BLaER1 (cell line): ENCODE measurements around the gene GKN1.
"Not testable (repeated sequence)": the region's sequence is repeated elsewhere in the genome, so short reads cannot be mapped to it uniquely, and the experiment has no call there.

Experiments used
- H3K27ac ChIP-seq: shearing (Covaris generic); formaldehyde crosslinking; 2 replicates; pipeline ENCODE4 v1.8.1; 2022
- H3K27me3 ChIP-seq: shearing (Covaris generic); formaldehyde crosslinking; 2 replicates; pipeline ENCODE4 v1.8.1; 2022
- H3K36me3 ChIP-seq: shearing (Covaris generic); formaldehyde crosslinking; 2 replicates; pipeline ENCODE4 v1.8.1; 2022
- H3K4me1 ChIP-seq: shearing (Covaris generic); formaldehyde crosslinking; 2 replicates; pipeline ENCODE4 v1.8.1; 2022
- H3K4me2 ChIP-seq: shearing (Covaris generic); formaldehyde crosslinking; 2 replicates; pipeline ENCODE4 v1.8.1; 2022
- H3K4me3 ChIP-seq: shearing (Covaris generic); formaldehyde crosslinking; 2 replicates; pipeline ENCODE4 v1.8.1; 2022
- H3K9ac ChIP-seq: shearing (Covaris generic); formaldehyde crosslinking; 2 replicates; pipeline ENCODE4 v1.8.1; 2022
- H3K9me3 ChIP-seq: shearing (Covaris generic); formaldehyde crosslinking; 2 replicates; pipeline ENCODE4 v1.8.1; 2022
- H4K20me1 ChIP-seq: shearing (Covaris generic); formaldehyde crosslinking; 2 replicates; pipeline ENCODE4 v1.8.1; 2022
- Cebpa-rat ChIP-seq: shearing (Covaris generic); IDR thresholded peaks from 2 replicates; pipeline ENCODE4 v1.8.1; 2022

Gene GKN1

GRCh38 chr2:68937346-68938055 is 36.9 kb upstream of the GKN1 start:
- Histone ChIP-seq H3K4me1 (no peaks in the 10 kb centered on the region), H3K9me3 (no peaks in the 10 kb centered on the region), H3K27me3 (no peaks in the 10 kb centered on the region), H4K20me1 (no peaks in the 10 kb centered on the region), H3K27ac (no peak overlapping the region), H3K4me3 (no peak overlapping the region), H3K9ac (no peak overlapping the region), H3K36me3 (no peaks in the 10 kb centered on the region), H3K4me2 (no peak overlapping the region)
- TF ChIP-seq Cebpa-rat = no peak

GRCh38 chr2:68938938-68939337 is 35.5 kb upstream of the GKN1 start:
- Histone ChIP-seq H3K27ac (no peak overlapping the region), H3K9ac (no peak overlapping the region), H3K9me3 (no peaks in the 10 kb centered on the region), H3K4me3 (no peak overlapping the region), H3K36me3 (no peaks in the 10 kb centered on the region), H3K4me2 (no peak overlapping the region), H3K4me1 (no peaks in the 10 kb centered on the region), H4K20me1 (no peaks in the 10 kb centered on the region), H3K27me3 (no peaks in the 10 kb centered on the region)
- TF ChIP-seq Cebpa-rat = no peak

- Histone ChIP-seq H3K27ac (no peak overlapping the region), H3K9me3 (no peaks in the 10 kb centered on the region), H4K20me1 (no peaks in the 10 kb centered on the region), H3K9ac (no peak overlapping the region), H3K36me3 (no peaks in the 10 kb centered on the region), H3K4me2 (no peak overlapping the region), H3K4me3 (no peak overlapping the region), H3K27me3 (no peaks in the 10 kb centered on the region), H3K4me1 (no peaks in the 10 kb centered on the region)
- no peak for TF ChIP-seq Cebpa-rat
Observed at GRCh38 chr2:68939962-68940361, 34.5 kb upstream of the GKN1 start.

GRCh38 chr2:68940369-68940768 is 34.1 kb upstream of the GKN1 start:
- no peaks in the 10 kb centered on the region for H3K27me3 ChIP-seq
- no peak overlapping the region for H3K9ac ChIP-seq
- no peaks in the 10 kb centered on the region for H3K9me3 ChIP-seq
- no peak for TF ChIP-seq Cebpa-rat
- no peak overlapping the region for H3K4me3 ChIP-seq
- no peaks in the 10 kb centered on the region for H3K36me3 ChIP-seq
- no peaks in the 10 kb centered on the region for H3K4me1 ChIP-seq
- no peaks in the 10 kb centered on the region for H4K20me1 ChIP-seq
- no peak overlapping the region for H3K4me2 ChIP-seq
- H3K27ac ChIP-seq = no peak overlapping the region

GRCh38 chr2:68942827-68943226 is 31.6 kb upstream of the GKN1 start:
- no peak overlapping the region for H3K9ac ChIP-seq
- no peaks in the 10 kb centered on the region for H3K9me3 ChIP-seq
- no peaks in the 10 kb centered on the region for H3K36me3 ChIP-seq
- no peak for TF ChIP-seq Cebpa-rat
- H3K27ac ChIP-seq = no peak overlapping the region
- H3K4me3 ChIP-seq = no peak overlapping the region
- no peaks in the 10 kb centered on the region for H3K27me3 ChIP-seq
- H4K20me1 ChIP-seq = no peaks in the 10 kb centered on the region
- no peak overlapping the region for H3K4me2 ChIP-seq
- H3K4me1 ChIP-seq = no peaks in the 10 kb centered on the region

GRCh38 chr2:68943581-68944568 is 30.6 kb upstream of the GKN1 start:
- Histone ChIP-seq H3K27me3 (no peaks in the 10 kb centered on the region), H3K27ac (peak overlapping the region; percentile 8; the same call in 1 of the 2 replicates), H3K4me1 (no peaks in the 10 kb centered on the region), H3K9me3 (no peaks in the 10 kb centered on the region), H3K4me2 (peak overlapping the region; percentile 27; the same call in 1 of the 2 replicates), H3K4me3 (no peak overlapping the region), H3K36me3 (no peaks in the 10 kb centered on the region), H4K20me1 (no peaks in the 10 kb centered on the region), H3K9ac (no peak overlapping the region)
- no peak for TF ChIP-seq Cebpa-rat

GRCh38 chr2:68946117-68946516 is 28.3 kb upstream of the GKN1 start:
- H3K4me1 ChIP-seq = no peaks in the 10 kb centered on the region
- H3K36me3 ChIP-seq = no peaks in the 10 kb centered on the region
- no peaks in the 10 kb centered on the region for H3K9me3 ChIP-seq
- no peaks in the 10 kb centered on the region for H4K20me1 ChIP-seq
- no peak overlapping the region for H3K27ac ChIP-seq
- H3K4me2 ChIP-seq = no peak overlapping the region
- no peaks in the 10 kb centered on the region for H3K27me3 ChIP-seq
- H3K4me3 ChIP-seq = no peak overlapping the region
- no peak overlapping the region for H3K9ac ChIP-seq
- TF ChIP-seq Cebpa-rat = no peak

- no peak for TF ChIP-seq Cebpa-rat
- no peak overlapping the region for H3K27ac ChIP-seq
- no peaks in the 10 kb centered on the region for H4K20me1 ChIP-seq
- no peaks in the 10 kb centered on the region for H3K27me3 ChIP-seq
- H3K4me3 ChIP-seq = no peak overlapping the region
- H3K36me3 ChIP-seq = no peaks in the 10 kb centered on the region
- no peaks in the 10 kb centered on the region for H3K4me1 ChIP-seq
- H3K9me3 ChIP-seq = no peaks in the 10 kb centered on the region
- H3K9ac ChIP-seq = no peak overlapping the region
- H3K4me2 ChIP-seq = no peak overlapping the region
Observed at GRCh38 chr2:68948710-68949109, 25.7 kb upstream of the GKN1 start.

GRCh38 chr2:68951899-68952298 is 22.5 kb upstream of the GKN1 start:
- Histone ChIP-seq H3K9me3 (no peaks in the 10 kb centered on the region), H4K20me1 (no peaks in the 10 kb centered on the region), H3K9ac (no peak overlapping the region), H3K27ac (no peak overlapping the region), H3K4me1 (no peaks in the 10 kb centered on the region), H3K27me3 (no peaks in the 10 kb centered on the region), H3K36me3 (no peaks in the 10 kb centered on the region), H3K4me3 (no peak overlapping the region), H3K4me2 (no peak overlapping the region)
- no peak for TF ChIP-seq Cebpa-rat

- Histone ChIP-seq H3K36me3 (no peaks in the 10 kb centered on the region), H3K27me3 (no peaks in the 10 kb centered on the region), H3K9ac (no peak within 1 kb of the TSS), H4K20me1 (no peaks in the 10 kb centered on the region), H3K9me3 (no peaks in the 10 kb centered on the region), H3K4me2 (no peak within 1 kb of the TSS), H3K4me1 (no peaks in the 10 kb centered on the region), H3K27ac (no peak within 1 kb of the TSS), H3K4me3 (no peak within 1 kb of the TSS)
- TF ChIP-seq Cebpa-rat = no peak
Observed at GRCh38 chr2:68952887-68953521, 21.4 kb upstream of the GKN1 start, which contains the start of gene GKN2. Gene GKN2 (minus strand): TSS chr2:68952893. CDS start chr2:68952861, 32 bp downstream.

- H3K27ac ChIP-seq, H3K4me3 ChIP-seq, H3K9me3 ChIP-seq, H3K36me3 ChIP-seq, H3K4me1 ChIP-seq, H3K27me3 ChIP-seq, H4K20me1 ChIP-seq, H3K4me2 ChIP-seq, H3K9ac ChIP-seq: not testable (repeated sequence)
Observed at GRCh38 chr2:68955432-68955831, 19.0 kb upstream of the GKN1 start.
